ENCODE data around the gene MALAT1.
A peak's percentile ranks its signal among the peaks of the same experiment; 100 is the strongest.

The MALAT1 gene

GRCh38 chr11:65540290-65541092, 41.6 kb downstream of the MALAT1 start:
- no peak for DNase-seq

- no peak for DNase-seq
Measured at GRCh38 chr11:65541093-65541982, 42.5 kb downstream of the MALAT1 start.

- no peak for DNase-seq
Measured at GRCh38 chr11:65542738-65543390, 44.0 kb downstream of the MALAT1 start.

- DNase-seq, result no peak
Measured at GRCh38 chr11:65545853-65546216, 47.0 kb downstream of the MALAT1 start.

GRCh38 chr11:65546217-65546958, 47.5 kb downstream of the MALAT1 start:
- DNase-seq, result no peak

GRCh38 chr11:65547446-65548125, 48.7 kb downstream of the MALAT1 start:
- DNase-seq, result no peak

GRCh38 chr11:65548395-65548794, 49.5 kb downstream of the MALAT1 start:
- DNase-seq, result no peak

- no peak for DNase-seq
Measured at GRCh38 chr11:65549096-65549495, 50.3 kb downstream of the MALAT1 start.

GRCh38 chr11:65551572-65552387, 52.9 kb downstream of the MALAT1 start:
- DNase-seq, result peak; percentile 68

- no peak for DNase-seq
Measured at GRCh38 chr11:65552388-65552951, 53.6 kb downstream of the MALAT1 start.

- DNase-seq, result peak; percentile 82
Measured at GRCh38 chr11:65553301-65554001, 54.6 kb downstream of the MALAT1 start.

- no peak for DNase-seq
Measured at GRCh38 chr11:65554057-65554818, 55.4 kb downstream of the MALAT1 start.

- no peak for DNase-seq
Measured at GRCh38 chr11:65554842-65555430, 56.1 kb downstream of the MALAT1 start.

- DNase-seq, result no peak
Measured at GRCh38 chr11:65555693-65556231, 56.9 kb downstream of the MALAT1 start.
